GM10248 (cell line): ENCODE results near the gene MAP4K1.

Experiments
- CTCF ChIA-PET: fragments of 300-600 bp; sonication (Branson Sonifier 250); formaldehyde crosslinking; extraction: SDS; loops from one replicate; lab custom pipeline; 2021; ENCODE audit warnings: antibody characterized with exemption; lab: Yijun Ruan, JAX
- POLR2A ChIA-PET: fragments of 350-650 bp; sonication (Branson Sonifier 250); formaldehyde crosslinking; extraction: SDS; loops from one replicate; lab custom pipeline; 2020; ENCODE audit warnings: antibody characterized with exemption; lab: Yijun Ruan, JAX
- DNase-seq: peaks from one replicate; pipeline ENCODE4 v3.0.0; 2012; ENCODE audit errors: extremely low spot score
- CTCF ChIP-seq: IDR thresholded peaks from 2 replicates; pipeline ENCODE4 v1.5.1; 2012; ENCODE audit warnings: mild to moderate bottlenecking, low read depth; ENCODE audit errors: extremely low read depth, missing control alignments, control extremely low read depth

Gene MAP4K1

GRCh38 chr19:38629568-38629967 lies 11.8 kb upstream of the MAP4K1 start:
- POLR2A ChIA-PET, result no interaction called here
- no peak for DNase-seq
- CTCF ChIA-PET, result interaction anchor here (1.4 kb wide), 1 partner anchor 11 kb away, joined by 5 read pairs; the partner anchor contains the start of gene EIF3K
- TF ChIP-seq CTCF, result no peak

DNA sequence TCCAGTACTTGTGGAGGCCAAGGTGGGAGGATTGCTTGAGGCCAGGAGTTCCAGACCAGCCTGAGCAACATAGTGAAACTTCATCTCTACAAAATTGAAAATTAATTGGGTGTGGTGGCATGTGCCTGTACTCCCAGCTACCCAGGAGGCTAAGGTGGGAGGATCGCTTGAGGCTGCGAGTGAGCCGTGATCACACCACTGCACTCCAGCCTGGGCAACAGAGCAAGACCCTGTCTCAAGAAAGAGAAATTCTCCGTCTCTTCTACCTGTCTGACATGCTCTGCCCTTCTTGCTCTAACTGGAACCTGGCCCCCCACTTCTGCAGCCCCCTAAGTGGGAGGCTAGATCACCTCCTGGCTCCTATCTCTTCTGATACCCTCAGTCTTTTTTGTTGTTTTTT lies 8.6 kb upstream of the MAP4K1 start:
- ChIA-PET POLR2A (no interaction called here), CTCF (interaction anchor here (1.4 to 3.2 kb wide), 4 partner anchors 8 to 111 kb away, joined by 3 to 18 read pairs (median 4); partner anchors contain the start of gene MAP4K1)
- no peak for DNase-seq
- TF ChIP-seq CTCF, result no peak

DNA sequence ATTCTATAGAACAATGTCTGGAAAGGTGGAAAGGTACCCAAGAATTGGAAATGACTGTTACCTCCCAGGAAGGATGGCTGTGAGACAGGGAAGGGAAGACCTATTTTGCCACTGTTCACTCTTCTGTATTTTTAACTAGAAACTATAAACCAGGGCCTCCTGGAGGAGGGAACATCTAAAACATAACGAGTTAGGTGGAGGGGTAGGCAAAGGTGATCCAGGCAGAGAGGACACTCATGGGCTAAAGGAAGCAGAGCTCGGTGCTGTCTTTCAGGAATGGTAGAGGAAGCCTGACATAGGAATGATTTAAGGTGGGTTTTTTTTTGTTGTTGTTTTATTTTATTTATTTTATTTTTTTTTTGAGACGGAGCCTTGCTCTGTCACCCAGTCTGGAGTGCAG lies 7.1 kb upstream of the MAP4K1 start:
- ChIA-PET CTCF (interaction anchor here (1.2 to 3.2 kb wide), 3 partner anchors 7 to 11 kb away, joined by 3 to 18 read pairs (median 8); partner anchors contain the start of gene MAP4K1), POLR2A (no interaction called here)
- no peak for DNase-seq

GRCh38 chr19:38619361-38620174 lies 1.8 kb upstream of the MAP4K1 start:
- ChIA-PET POLR2A (interaction anchor here (1.2 kb wide), 1 partner anchor 28 kb away, joined by 4 read pairs; the partner anchor contains the start of gene ACTN4), CTCF (interaction anchor here (1.0 to 11.5 kb wide), 11 partner anchors 9 to 333 kb away, joined by 3 to 91 read pairs (median 3); partner anchors contain the start of gene FAM98C)
- DNase-seq, result no peak
- TF ChIP-seq CTCF, result no peak

More for the DNA sequence above, 7.1 kb upstream of the MAP4K1 start:
- no peak for TF ChIP-seq CTCF

- TF ChIP-seq CTCF, result no peak
- ChIA-PET CTCF (interaction anchor here (1.0 to 11.5 kb wide), 11 partner anchors 10 to 333 kb away, joined by 3 to 91 read pairs (median 5); partner anchors contain the start of gene FAM98C), POLR2A (interaction anchor here (0.6 to 1.4 kb wide), 4 partner anchors 11 to 382 kb away, joined by 3 to 6 read pairs (median 4); partner anchors contain the start of gene ACTN4)
- peak; percentile 99 for DNase-seq
Measured at GRCh38 chr19:38618590-38619360, 1.0 kb upstream of the MAP4K1 start, which contains the start of gene EIF3K. EIF3K (plus strand) TSS chr19:38619188; CDS start chr19:38619269, 81 bp downstream.
